KMS-11 (cell line): Measurements from ENCODE around the gene B4GALNT3.

Experiments
- H2AFZ ChIP-seq: fragments of 200-600 bp; sonication (generic); 2 replicates; pipeline ENCODE4 v1.6.1; 2016; ENCODE audit warnings: antibody characterized with exemption, mixed run types, low read depth
- H3K27ac ChIP-seq: fragments of 200-600 bp; sonication (generic); 2 replicates; pipeline ENCODE4 v1.6.1; 2016; ENCODE audit warnings: mild to moderate bottlenecking, mixed run types
- H3K27me3 ChIP-seq: fragments of 200-600 bp; sonication (generic); 2 replicates; pipeline ENCODE4 v1.6.1; 2017; ENCODE audit warnings: mild to moderate bottlenecking, low read depth, mixed run types, moderate library complexity; ENCODE audit not compliant: insufficient read depth
- H3K36me3 ChIP-seq: fragments of 200-600 bp; sonication (generic); 2 replicates; pipeline ENCODE4 v1.6.1; 2017; ENCODE audit warnings: mild to moderate bottlenecking, mixed run types; ENCODE audit not compliant: insufficient read depth
- H3K4me1 ChIP-seq: fragments of 200-600 bp; sonication (generic); 2 replicates; pipeline ENCODE4 v1.6.1; 2016; ENCODE audit warnings: mild to moderate bottlenecking, low read depth, mixed run types; ENCODE audit not compliant: poor library complexity, severe bottlenecking
- H3K4me2 ChIP-seq: fragments of 200-600 bp; sonication (generic); 2 replicates; pipeline ENCODE4 v1.7.0; 2016; ENCODE audit warnings: mild to moderate bottlenecking, mixed run types
- H3K4me3 ChIP-seq: fragments of 200-600 bp; sonication (generic); IDR thresholded peaks from 2 replicates; pipeline ENCODE4 v1.6.1; 2017; ENCODE audit warnings: low read depth, low read length, mixed read lengths; ENCODE audit not compliant: insufficient read depth
- H3K79me2 ChIP-seq: fragments of 200-600 bp; sonication (generic); 2 replicates; pipeline ENCODE4 v1.6.1; 2016; ENCODE audit warnings: low read depth, mixed run types; ENCODE audit not compliant: insufficient read depth
- H3K9ac ChIP-seq: fragments of 200-600 bp; sonication (generic); 2 replicates; pipeline ENCODE4 v1.6.1; 2016; ENCODE audit warnings: mild to moderate bottlenecking, mixed run types
- H4K20me1 ChIP-seq: fragments of 200-600 bp; sonication (generic); 2 replicates; pipeline ENCODE4 v1.6.1; 2016; ENCODE audit warnings: mild to moderate bottlenecking, mixed run types; ENCODE audit not compliant: insufficient read depth
- CTCF ChIP-seq: fragments of 200-600 bp; sonication (generic); conservative IDR thresholded peaks from 2 replicates; pipeline ENCODE4 v1.6.1; 2017; ENCODE audit warnings: low read depth, mild to moderate bottlenecking, antibody characterized with exemption, low read length, moderate library complexity, mixed read lengths

B4GALNT3 gene

DNA sequence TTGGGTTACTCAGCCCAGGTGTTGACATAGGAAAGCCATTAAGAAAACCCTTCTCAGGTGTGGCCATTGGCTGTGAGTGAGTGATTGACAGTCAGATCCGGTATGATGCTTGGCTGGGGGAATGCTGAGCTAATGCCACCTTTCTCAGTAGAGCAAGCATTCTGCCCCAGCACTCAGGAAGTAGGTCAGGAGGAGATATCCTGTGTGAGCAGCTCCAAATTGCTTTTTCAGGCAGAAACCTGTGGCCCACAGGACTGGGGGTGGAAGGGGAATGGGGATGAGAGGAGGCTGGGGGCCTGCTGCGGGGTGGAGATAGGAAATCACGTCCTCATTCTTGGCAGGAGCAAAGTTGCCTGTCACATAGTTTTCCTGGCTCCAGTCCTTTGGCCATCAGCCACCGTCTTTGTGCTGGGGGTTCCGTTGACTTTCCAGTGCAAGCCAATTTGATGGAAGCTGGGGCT lies 147.8 kb downstream of the B4GALNT3 start:
- no peak overlapping the region for H3K4me2 ChIP-seq

GRCh38 chr12:608413-608812 lies 148.7 kb downstream of the B4GALNT3 start:
- H4K20me1 ChIP-seq: no peaks in the 10 kb centered on the region
- no peaks in the 10 kb centered on the region for H3K4me1 ChIP-seq
- no peak overlapping the region for H3K4me3 ChIP-seq
- no peaks in the 10 kb centered on the region for H3K36me3 ChIP-seq
- no peak overlapping the region for H3K27ac ChIP-seq
- no peak overlapping the region for H3K4me2 ChIP-seq
- TF ChIP-seq CTCF: no peak
- no peaks in the 10 kb centered on the region; the same call in 1 of the 2 replicates for H3K27me3 ChIP-seq
- no peaks in the 10 kb centered on the region for H3K79me2 ChIP-seq
- no peak overlapping the region for H3K9ac ChIP-seq
- H2AFZ ChIP-seq: no peak overlapping the region

More for the DNA sequence above, 147.8 kb downstream of the B4GALNT3 start:
- Histone ChIP-seq H3K27ac (no peak overlapping the region), H3K36me3 (no peaks in the 10 kb centered on the region), H3K27me3 (no peaks in the 10 kb centered on the region; the same call in 1 of the 2 replicates), H3K79me2 (no peaks in the 10 kb centered on the region), H3K9ac (no peak overlapping the region), H2AFZ (no peak overlapping the region), H3K4me1 (no peaks in the 10 kb centered on the region), H4K20me1 (no peaks in the 10 kb centered on the region), H3K4me3 (no peak overlapping the region)
- no peak for TF ChIP-seq CTCF

- no peaks in the 10 kb centered on the region for H3K79me2 ChIP-seq
- no peaks in the 10 kb centered on the region for H3K36me3 ChIP-seq
- H3K4me2 ChIP-seq: no peak overlapping the region
- no peaks in the 10 kb centered on the region; the same call in 1 of the 2 replicates for H3K27me3 ChIP-seq
- TF ChIP-seq CTCF: no peak
- no peak overlapping the region for H3K27ac ChIP-seq
- no peaks in the 10 kb centered on the region for H3K4me1 ChIP-seq
- no peak overlapping the region for H3K9ac ChIP-seq
- no peak overlapping the region for H3K4me3 ChIP-seq
- no peak overlapping the region for H2AFZ ChIP-seq
- no peaks in the 10 kb centered on the region for H4K20me1 ChIP-seq
These were observed 149.2 kb downstream of the B4GALNT3 start for GRCh38 chr12:608921-609320.

- no peak overlapping the region for H3K9ac ChIP-seq
- no peak for TF ChIP-seq CTCF
- H3K4me3 ChIP-seq: no peak overlapping the region
- no peaks in the 10 kb centered on the region for H3K36me3 ChIP-seq
- no peaks in the 10 kb centered on the region for H3K4me1 ChIP-seq
- H3K4me2 ChIP-seq: no peak overlapping the region
- H2AFZ ChIP-seq: no peak overlapping the region
- no peaks in the 10 kb centered on the region for H4K20me1 ChIP-seq
- H3K27me3 ChIP-seq: no peaks in the 10 kb centered on the region; the same call in 1 of the 2 replicates
- no peaks in the 10 kb centered on the region for H3K79me2 ChIP-seq
- H3K27ac ChIP-seq: no peak overlapping the region
These were observed 152.0 kb downstream of the B4GALNT3 start for GRCh38 chr12:611721-612120.
